WI38 (cell line): Measurements from ENCODE around the gene MRPL42.

ENCODE experiments used
- H3K4me3 ChIP-seq: 2 replicates; pipeline ENCODE4 v1.5.1; 2011; ENCODE audit warnings: low read depth, mild to moderate bottlenecking, control low read depth, low read length
- TF ChIP-seq, protein P1 (sequence below): IDR thresholded peaks from 2 replicates; pipeline ENCODE4 v1.5.1; 2012; ENCODE audit warnings: low read depth, mild to moderate bottlenecking, control low read depth, low read length

The MRPL42 gene

DNA sequence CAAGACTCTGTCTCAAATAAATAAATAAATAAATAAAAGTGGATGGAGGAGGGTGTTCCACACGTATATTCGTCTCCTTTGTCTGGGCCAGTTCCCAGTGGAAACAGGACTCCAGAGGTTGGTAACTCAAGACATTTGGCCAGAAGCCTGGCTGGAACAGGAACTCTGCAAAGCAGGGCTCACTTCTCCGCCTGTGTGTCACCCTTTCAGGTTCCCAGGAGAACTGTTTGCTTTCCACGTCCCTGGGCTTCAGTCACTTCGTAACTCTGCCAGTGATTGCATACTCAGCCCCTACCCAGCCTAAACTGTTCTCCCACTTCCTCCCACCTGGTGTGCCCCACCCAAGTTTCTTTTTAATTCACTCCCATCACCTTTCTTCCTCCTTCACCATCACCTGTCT is 18.5 kb upstream of the MRPL42 start:
- H3K4me3 ChIP-seq: no peak overlapping the region
- TF ChIP-seq, protein P1, sequence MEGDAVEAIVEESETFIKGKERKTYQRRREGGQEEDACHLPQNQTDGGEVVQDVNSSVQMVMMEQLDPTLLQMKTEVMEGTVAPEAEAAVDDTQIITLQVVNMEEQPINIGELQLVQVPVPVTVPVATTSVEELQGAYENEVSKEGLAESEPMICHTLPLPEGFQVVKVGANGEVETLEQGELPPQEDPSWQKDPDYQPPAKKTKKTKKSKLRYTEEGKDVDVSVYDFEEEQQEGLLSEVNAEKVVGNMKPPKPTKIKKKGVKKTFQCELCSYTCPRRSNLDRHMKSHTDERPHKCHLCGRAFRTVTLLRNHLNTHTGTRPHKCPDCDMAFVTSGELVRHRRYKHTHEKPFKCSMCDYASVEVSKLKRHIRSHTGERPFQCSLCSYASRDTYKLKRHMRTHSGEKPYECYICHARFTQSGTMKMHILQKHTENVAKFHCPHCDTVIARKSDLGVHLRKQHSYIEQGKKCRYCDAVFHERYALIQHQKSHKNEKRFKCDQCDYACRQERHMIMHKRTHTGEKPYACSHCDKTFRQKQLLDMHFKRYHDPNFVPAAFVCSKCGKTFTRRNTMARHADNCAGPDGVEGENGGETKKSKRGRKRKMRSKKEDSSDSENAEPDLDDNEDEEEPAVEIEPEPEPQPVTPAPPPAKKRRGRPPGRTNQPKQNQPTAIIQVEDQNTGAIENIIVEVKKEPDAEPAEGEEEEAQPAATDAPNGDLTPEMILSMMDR: no peak

DNA sequence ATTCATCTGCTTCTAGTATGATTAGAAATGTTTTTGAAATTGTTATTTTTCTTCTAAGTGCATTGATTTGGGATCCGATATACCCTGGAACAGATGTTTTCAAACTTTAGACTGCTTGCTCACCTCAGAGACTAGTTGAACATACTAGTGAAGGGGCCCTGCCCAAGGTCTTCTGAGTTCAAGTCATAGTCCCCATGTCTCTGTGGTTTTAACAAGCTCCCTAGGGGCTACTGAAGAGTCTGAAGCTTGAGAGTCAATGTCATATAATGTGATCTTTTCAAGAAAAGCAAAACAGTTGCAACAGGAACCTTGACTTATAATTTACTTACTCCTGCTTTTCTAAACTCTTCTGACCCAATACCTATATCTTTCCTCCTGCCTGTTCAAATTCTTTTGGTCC is 18.0 kb upstream of the MRPL42 start:
- TF ChIP-seq, protein P1: no peak

DNA sequence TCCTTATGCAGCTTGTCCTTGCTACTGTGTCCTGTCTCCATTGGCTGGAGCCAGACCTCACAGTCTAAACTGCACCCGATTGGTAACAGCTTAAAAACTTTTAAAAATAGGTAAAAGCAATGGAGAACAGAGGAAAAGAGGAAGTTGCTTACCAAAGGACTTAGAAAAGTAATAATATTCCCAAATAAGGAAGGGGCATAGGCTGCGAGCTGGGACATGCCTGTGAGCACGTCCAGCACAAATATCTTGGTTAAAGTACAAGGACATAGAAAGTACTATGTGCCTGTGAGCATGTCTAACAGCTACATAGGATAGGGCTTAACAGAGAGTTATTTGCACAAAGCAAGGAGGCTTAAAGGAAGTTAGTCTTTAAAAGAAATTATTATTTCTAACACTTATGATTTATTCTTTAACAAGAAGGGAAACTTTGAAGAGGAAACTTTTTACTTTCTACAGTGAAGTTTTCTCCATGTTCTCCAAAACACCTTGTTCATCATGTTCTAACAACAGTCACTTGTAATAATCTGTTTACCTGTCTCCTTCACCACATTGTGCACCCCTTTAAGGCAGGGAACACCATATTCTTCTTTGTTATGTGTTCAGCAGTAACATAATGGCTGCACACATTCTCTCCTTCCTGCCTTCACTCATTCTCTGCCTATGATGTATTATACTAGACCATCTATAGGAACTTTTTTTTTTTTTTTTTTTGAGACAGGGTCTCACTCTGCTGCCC is 15.7 kb upstream of the MRPL42 start:
- TF ChIP-seq, protein P1: no peak
- no peak overlapping the region for H3K4me3 ChIP-seq

More for the DNA sequence above, 18.0 kb upstream of the MRPL42 start:
- no peak overlapping the region for H3K4me3 ChIP-seq

DNA sequence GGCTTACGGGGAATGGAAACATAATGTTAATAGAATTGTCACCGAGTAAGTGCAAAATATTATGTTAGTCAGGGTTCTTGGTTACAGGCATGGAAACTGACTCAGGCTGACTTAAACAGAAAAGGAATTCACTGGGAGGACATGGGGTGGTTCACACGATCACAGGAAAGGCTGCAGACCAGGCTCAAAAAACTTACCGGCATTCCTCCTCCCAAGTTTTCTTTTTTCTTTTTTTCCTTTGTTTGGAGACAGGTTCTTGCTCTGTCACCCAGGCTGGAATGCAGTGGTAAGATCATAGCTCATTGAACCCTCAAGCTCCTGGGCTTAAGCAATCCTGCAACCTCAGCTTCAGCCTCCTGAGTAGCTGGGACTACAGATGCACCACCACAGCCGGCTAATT is 13.7 kb upstream of the MRPL42 start:
- H3K4me3 ChIP-seq: no peak overlapping the region
- TF ChIP-seq, protein P1: no peak

DNA sequence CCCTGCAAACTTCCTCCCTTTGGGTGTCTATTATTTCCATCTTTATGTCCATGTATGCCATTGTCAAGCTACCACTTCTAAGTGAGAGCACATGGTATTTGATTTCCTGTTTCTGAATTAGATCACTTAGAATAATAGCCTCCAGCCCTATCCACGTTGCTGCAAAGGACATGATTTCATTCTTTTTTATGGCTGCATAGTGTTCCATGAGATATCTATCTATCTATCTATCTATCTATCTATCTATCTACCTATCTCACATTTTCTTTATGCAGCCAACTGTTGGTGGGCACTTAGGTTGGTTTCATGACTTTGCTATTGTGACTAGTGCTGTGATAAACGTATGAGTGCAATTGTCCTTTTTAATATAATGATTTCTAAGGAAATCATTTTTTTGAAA is 11.2 kb upstream of the MRPL42 start:
- TF ChIP-seq, protein P1: no peak

DNA sequence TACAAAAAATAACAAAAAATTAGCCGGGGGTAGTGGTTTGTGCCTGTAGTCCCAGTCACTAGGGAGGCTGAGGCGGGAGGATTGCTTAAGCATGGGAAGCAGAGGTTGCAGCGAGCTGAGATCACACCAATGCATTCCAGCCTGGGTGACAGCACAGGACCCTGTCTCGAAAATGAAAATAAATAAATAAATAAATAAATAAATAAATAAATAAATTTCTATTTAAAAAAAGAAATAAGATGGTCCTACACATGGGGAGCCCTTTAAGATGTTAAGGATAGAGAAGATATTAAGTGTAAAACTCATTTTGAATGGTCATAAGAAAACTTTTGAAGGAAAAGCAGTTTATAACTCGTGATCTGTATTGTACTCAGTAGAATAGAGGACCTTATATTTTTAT is 8.2 kb upstream of the MRPL42 start:
- H3K4me3 ChIP-seq: no peak overlapping the region
- TF ChIP-seq, protein P1: no peak

More for the DNA sequence above, 11.2 kb upstream of the MRPL42 start:
- H3K4me3 ChIP-seq: no peak overlapping the region

DNA sequence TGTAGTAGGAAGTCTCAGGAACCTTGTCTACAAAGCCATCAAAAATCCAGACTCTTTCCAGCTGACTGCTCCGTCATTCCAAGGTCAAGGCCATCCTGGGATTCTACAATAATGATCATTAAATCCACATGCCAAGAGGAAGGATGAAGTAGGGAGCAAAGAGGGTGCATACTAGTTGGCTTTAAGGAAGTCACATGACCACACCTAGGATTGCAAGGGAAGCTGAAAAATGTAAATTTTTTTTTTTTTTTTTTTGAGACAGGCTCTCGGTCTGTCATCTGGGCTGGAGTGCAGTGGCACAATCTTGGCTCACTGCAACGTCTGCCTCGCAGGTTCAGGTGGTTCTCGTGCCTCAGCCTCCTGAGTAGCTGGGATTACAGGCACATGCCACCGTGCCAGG is 7.3 kb upstream of the MRPL42 start:
- TF ChIP-seq, protein P1: no peak
- H3K4me3 ChIP-seq: no peak overlapping the region
